Liver (tissue), 3 donors: ENCODE results near the gene SERP1.

Experiments
- JUND ChIP-seq, 2 donors: IDR thresholded peaks; 2 replicates each; pipeline ENCODE4 v1.6.1; 2016; ENCODE audit warnings: antibody characterized with exemption in 2 of 2
- NR2F2 ChIP-seq: IDR thresholded peaks from 2 replicates; pipeline ENCODE4 v1.6.1; 2016; ENCODE audit warnings: antibody characterized with exemption
- RAD21 ChIP-seq, 2 donors: IDR thresholded peaks; 2 replicates each; pipeline ENCODE4 v1.6.1; 2016; ENCODE audit warnings: antibody characterized with exemption in 2 of 2, mild to moderate bottlenecking in 2 of 2
- SP1 ChIP-seq: IDR thresholded peaks from 2 replicates; pipeline ENCODE4 v1.6.1; 2018; ENCODE audit warnings: antibody characterized with exemption, mild to moderate bottlenecking
- TAF1 ChIP-seq: conservative IDR thresholded peaks from 2 replicates; pipeline ENCODE4 v1.6.1; 2016; ENCODE audit warnings: antibody characterized with exemption, mild to moderate bottlenecking
- TF ChIP-seq, protein P1 (sequence below): fragments of 150-350 bp; IDR thresholded peaks from 2 replicates; pipeline ENCODE4 v1.5.1; 2017; ENCODE audit warnings: improper control_type of control experiment, low read depth, low read length; ENCODE audit not compliant: missing input control
- TF ChIP-seq, protein P2 (sequence below): IDR thresholded peaks from 2 replicates; pipeline ENCODE4 v1.6.1; 2016; ENCODE audit warnings: antibody characterized with exemption
- TF ChIP-seq, protein P3 (sequence below): IDR thresholded peaks from 2 replicates; pipeline ENCODE4 v1.6.1; 2016; ENCODE audit warnings: antibody characterized with exemption
- TF ChIP-seq, protein P4 (sequence below): IDR thresholded peaks from 2 replicates; pipeline ENCODE4 v1.6.1; 2016; ENCODE audit warnings: antibody characterized with exemption, mild to moderate bottlenecking
- donor health status: healthy.
- donor health status: healthy.

DNA sequence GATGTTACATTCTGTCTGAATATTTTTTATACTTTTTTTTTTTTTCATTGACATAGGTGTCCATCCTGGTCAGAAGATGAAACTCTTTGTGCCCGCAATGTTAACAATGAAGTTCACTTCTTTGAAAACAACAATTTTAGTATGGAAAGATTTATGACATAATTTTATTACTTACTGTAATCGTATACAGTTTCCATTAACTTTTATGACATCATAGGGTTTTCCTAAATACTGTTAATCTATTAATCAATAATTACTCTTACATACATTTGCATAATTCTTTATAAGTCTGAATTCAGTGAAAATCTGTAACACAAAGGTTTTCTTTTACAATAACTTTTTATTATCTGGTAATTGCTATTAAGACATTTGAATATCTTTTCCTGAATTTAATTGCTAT, 17.9 kb upstream of the SERP1 start:
- TF ChIP-seq, protein P1, sequence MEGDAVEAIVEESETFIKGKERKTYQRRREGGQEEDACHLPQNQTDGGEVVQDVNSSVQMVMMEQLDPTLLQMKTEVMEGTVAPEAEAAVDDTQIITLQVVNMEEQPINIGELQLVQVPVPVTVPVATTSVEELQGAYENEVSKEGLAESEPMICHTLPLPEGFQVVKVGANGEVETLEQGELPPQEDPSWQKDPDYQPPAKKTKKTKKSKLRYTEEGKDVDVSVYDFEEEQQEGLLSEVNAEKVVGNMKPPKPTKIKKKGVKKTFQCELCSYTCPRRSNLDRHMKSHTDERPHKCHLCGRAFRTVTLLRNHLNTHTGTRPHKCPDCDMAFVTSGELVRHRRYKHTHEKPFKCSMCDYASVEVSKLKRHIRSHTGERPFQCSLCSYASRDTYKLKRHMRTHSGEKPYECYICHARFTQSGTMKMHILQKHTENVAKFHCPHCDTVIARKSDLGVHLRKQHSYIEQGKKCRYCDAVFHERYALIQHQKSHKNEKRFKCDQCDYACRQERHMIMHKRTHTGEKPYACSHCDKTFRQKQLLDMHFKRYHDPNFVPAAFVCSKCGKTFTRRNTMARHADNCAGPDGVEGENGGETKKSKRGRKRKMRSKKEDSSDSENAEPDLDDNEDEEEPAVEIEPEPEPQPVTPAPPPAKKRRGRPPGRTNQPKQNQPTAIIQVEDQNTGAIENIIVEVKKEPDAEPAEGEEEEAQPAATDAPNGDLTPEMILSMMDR = no peak
- TF ChIP-seq TAF1 (no peak), SP1 (no peak), JUND (IDR thresholded peaks at IDR 0.05) (no peak), RAD21 (IDR thresholded peaks at IDR 0.05) (no peak), NR2F2 (no peak)
- TF ChIP-seq, protein P2, sequence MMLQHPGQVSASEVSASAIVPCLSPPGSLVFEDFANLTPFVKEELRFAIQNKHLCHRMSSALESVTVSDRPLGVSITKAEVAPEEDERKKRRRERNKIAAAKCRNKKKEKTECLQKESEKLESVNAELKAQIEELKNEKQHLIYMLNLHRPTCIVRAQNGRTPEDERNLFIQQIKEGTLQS = no peak
- TF ChIP-seq, protein P3, sequence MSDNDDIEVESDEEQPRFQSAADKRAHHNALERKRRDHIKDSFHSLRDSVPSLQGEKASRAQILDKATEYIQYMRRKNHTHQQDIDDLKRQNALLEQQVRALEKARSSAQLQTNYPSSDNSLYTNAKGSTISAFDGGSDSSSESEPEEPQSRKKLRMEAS = no peak
- TF ChIP-seq, protein P4, sequence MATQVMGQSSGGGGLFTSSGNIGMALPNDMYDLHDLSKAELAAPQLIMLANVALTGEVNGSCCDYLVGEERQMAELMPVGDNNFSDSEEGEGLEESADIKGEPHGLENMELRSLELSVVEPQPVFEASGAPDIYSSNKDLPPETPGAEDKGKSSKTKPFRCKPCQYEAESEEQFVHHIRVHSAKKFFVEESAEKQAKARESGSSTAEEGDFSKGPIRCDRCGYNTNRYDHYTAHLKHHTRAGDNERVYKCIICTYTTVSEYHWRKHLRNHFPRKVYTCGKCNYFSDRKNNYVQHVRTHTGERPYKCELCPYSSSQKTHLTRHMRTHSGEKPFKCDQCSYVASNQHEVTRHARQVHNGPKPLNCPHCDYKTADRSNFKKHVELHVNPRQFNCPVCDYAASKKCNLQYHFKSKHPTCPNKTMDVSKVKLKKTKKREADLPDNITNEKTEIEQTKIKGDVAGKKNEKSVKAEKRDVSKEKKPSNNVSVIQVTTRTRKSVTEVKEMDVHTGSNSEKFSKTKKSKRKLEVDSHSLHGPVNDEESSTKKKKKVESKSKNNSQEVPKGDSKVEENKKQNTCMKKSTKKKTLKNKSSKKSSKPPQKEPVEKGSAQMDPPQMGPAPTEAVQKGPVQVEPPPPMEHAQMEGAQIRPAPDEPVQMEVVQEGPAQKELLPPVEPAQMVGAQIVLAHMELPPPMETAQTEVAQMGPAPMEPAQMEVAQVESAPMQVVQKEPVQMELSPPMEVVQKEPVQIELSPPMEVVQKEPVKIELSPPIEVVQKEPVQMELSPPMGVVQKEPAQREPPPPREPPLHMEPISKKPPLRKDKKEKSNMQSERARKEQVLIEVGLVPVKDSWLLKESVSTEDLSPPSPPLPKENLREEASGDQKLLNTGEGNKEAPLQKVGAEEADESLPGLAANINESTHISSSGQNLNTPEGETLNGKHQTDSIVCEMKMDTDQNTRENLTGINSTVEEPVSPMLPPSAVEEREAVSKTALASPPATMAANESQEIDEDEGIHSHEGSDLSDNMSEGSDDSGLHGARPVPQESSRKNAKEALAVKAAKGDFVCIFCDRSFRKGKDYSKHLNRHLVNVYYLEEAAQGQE = no peak
